ENCODE measurements around the gene CELF2.

CELF2 gene

DNA sequence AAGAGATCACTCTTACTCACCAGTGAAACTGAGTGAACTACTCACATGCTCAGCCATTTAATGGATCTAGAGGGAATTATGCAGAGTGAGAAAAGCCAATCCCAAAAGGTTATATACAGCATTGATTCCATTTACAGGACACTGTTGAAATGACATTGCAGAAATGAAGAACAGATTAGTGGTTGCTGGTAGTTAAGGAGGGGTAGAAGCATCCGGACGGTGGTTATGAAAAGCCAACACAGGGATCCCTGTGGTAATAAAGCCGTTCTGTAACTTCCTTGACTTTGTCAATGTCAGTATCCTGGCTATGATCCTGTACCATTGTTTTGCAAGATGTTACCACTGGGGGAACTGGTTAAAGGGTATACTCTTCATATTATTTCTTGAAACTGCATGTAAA, 340.3 kb downstream of the CELF2 start:
- Histone ChIP-seq H3K36me3 (ENCODE audit: control insufficient read depth in 1 of 2, insufficient read depth in 2 of 2, low read length in 2 of 2) (no peaks in the 10 kb centered on the region), H2AK5ac (ENCODE audit: low read length) (no peak overlapping the region), H3K4me3 (ENCODE audit: low read depth, low read length) (no peak overlapping the region), H3K79me2 (ENCODE audit: control insufficient read depth, insufficient read depth, low read length, poor library complexity) (no peaks in the 10 kb centered on the region), H3K27ac (ENCODE audit: low read depth, low read length) (no peak overlapping the region), H3K14ac (ENCODE audit: low read length) (no peak overlapping the region), H4K8ac (ENCODE audit: low read depth, low read length) (no peak overlapping the region), H3K4ac (ENCODE audit: low read depth, low read length) (no peak overlapping the region), H2BK5ac (ENCODE audit: low read depth, low read length, poor library complexity) (no peak overlapping the region), H4K91ac (ENCODE audit: low read depth, low read length) (no peak overlapping the region), H2AFZ (ENCODE audit: insufficient read depth, low read length, poor library complexity) (no peak overlapping the region), H3K27me3 (ENCODE audit: insufficient read depth, low read length) (no peaks in the 10 kb centered on the region), H2BK120ac (ENCODE audit: insufficient read depth, low read length, poor library complexity) (no peak overlapping the region), H3K9me3 (ENCODE audit: insufficient read depth, low read depth, low read length) (peaks cover 8% of the 10 kb centered on the region), H3K4me2 (ENCODE audit: low read length) (no peak overlapping the region), H3K23ac (ENCODE audit: low read length) (no peak overlapping the region), H2BK12ac (ENCODE audit: low read length) (no peak overlapping the region), H3K4me1 (ENCODE audit: control insufficient read depth in 1 of 2, insufficient read depth in 2 of 2, low read length in 2 of 2) (peaks cover 0 to 3% of the 10 kb centered on the region in 2 experiments), H4K12ac (ENCODE audit: low read depth, low read length) (no peak overlapping the region), H3K18ac (ENCODE audit: low read length) (no peak overlapping the region), H3K79me1 (ENCODE audit: low read length) (peaks cover under 1% of the 10 kb centered on the region), H3K9ac (ENCODE audit: low read length) (no peak overlapping the region)
- WGBS (ENCODE audit: extremely low coverage, insufficient coverage, insufficient read length) = no CpG with 5 or more reads among the region's 3 CpGs
- DNase-seq = no peak

- Histone ChIP-seq H3K18ac (ENCODE audit: low read length) (no peak overlapping the region), H3K79me2 (ENCODE audit: control insufficient read depth, insufficient read depth, low read length, poor library complexity) (no peaks in the 10 kb centered on the region), H3K14ac (ENCODE audit: low read length) (no peak overlapping the region), H3K4ac (ENCODE audit: low read depth, low read length) (no peak overlapping the region), H3K27me3 (ENCODE audit: insufficient read depth, low read length) (no peaks in the 10 kb centered on the region), H2AK5ac (ENCODE audit: low read length) (no peak overlapping the region), H3K27ac (ENCODE audit: low read depth, low read length) (no peak overlapping the region), H3K23ac (ENCODE audit: low read length) (no peak overlapping the region), H3K9ac (ENCODE audit: low read length) (no peak overlapping the region), H2BK120ac (ENCODE audit: insufficient read depth, low read length, poor library complexity) (no peak overlapping the region), H3K4me3 (ENCODE audit: low read depth, low read length) (no peak overlapping the region), H2AFZ (ENCODE audit: insufficient read depth, low read length, poor library complexity) (no peak overlapping the region), H4K8ac (ENCODE audit: low read depth, low read length) (no peak overlapping the region), H3K9me3 (ENCODE audit: insufficient read depth, low read depth, low read length) (peaks cover 10% of the 10 kb centered on the region), H3K4me2 (ENCODE audit: low read length) (no peak overlapping the region), H3K79me1 (ENCODE audit: low read length) (peaks cover 7% of the 10 kb centered on the region), H3K4me1 (ENCODE audit: control insufficient read depth in 1 of 2, insufficient read depth in 2 of 2, low read length in 2 of 2) (peaks cover 0 to 9% of the 10 kb centered on the region in 2 experiments), H2BK12ac (ENCODE audit: low read length) (no peak overlapping the region), H3K36me3 (ENCODE audit: control insufficient read depth in 1 of 2, insufficient read depth in 2 of 2, low read length in 2 of 2) (no peaks in the 10 kb centered on the region), H2BK5ac (ENCODE audit: low read depth, low read length, poor library complexity) (no peak overlapping the region), H4K12ac (ENCODE audit: low read depth, low read length) (no peak overlapping the region), H4K91ac (ENCODE audit: low read depth, low read length) (no peak overlapping the region)
- no CpG with 5 or more reads among the region's 4 CpGs for WGBS (ENCODE audit: extremely low coverage, insufficient coverage, insufficient read length)
- no peak for DNase-seq
Observed at GRCh38 chr10:11358923-11359575, 341.4 kb downstream of the CELF2 start.

DNA sequence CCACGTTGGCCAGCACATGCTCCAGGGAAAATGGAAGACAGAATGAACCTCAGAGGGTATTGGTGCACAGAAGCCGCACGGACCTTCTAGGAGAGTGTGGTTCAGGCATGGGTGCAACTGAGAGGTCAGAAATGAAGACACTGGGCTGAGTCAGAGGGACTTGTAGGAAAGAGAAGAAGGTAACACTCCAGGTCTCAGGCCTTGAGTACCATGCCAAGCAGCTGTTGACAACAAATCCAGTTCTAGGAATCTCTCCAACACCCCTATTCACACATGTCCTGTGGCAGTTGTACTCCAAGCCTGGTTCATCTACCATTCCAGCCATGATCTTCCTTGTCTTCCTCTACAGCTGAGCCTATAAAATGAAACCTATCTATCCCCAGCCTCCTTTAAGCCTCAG, 342.2 kb downstream of the CELF2 start:
- Histone ChIP-seq H3K79me2 (ENCODE audit: control insufficient read depth, insufficient read depth, low read length, poor library complexity) (no peaks in the 10 kb centered on the region), H3K27ac (ENCODE audit: low read depth, low read length) (no peak overlapping the region), H3K4me3 (ENCODE audit: low read depth, low read length) (no peak overlapping the region), H2BK120ac (ENCODE audit: insufficient read depth, low read length, poor library complexity) (no peak overlapping the region), H3K27me3 (ENCODE audit: insufficient read depth, low read length) (no peaks in the 10 kb centered on the region), H3K36me3 (ENCODE audit: control insufficient read depth in 1 of 2, insufficient read depth in 2 of 2, low read length in 2 of 2) (no peaks in the 10 kb centered on the region), H3K23ac (ENCODE audit: low read length) (no peak overlapping the region), H3K79me1 (ENCODE audit: low read length) (peaks cover 9% of the 10 kb centered on the region), H4K12ac (ENCODE audit: low read depth, low read length) (no peak overlapping the region), H2BK12ac (ENCODE audit: low read length) (no peak overlapping the region), H2AFZ (ENCODE audit: insufficient read depth, low read length, poor library complexity) (no peak overlapping the region), H3K9me3 (ENCODE audit: insufficient read depth, low read depth, low read length) (peaks cover 10% of the 10 kb centered on the region), H4K91ac (ENCODE audit: low read depth, low read length) (no peak overlapping the region), H3K9ac (ENCODE audit: low read length) (no peak overlapping the region), H3K4me2 (ENCODE audit: low read length) (no peak overlapping the region), H2AK5ac (ENCODE audit: low read length) (no peak overlapping the region), H3K18ac (ENCODE audit: low read length) (no peak overlapping the region), H3K4ac (ENCODE audit: low read depth, low read length) (no peak overlapping the region), H3K4me1 (ENCODE audit: control insufficient read depth in 1 of 2, insufficient read depth in 2 of 2, low read length in 2 of 2) (peaks cover under 1 to 9% of the 10 kb centered on the region in 2 experiments), H2BK5ac (ENCODE audit: low read depth, low read length, poor library complexity) (no peak overlapping the region), H3K14ac (ENCODE audit: low read length) (no peak overlapping the region), H4K8ac (ENCODE audit: low read depth, low read length) (no peak overlapping the region)
- WGBS (ENCODE audit: extremely low coverage, insufficient coverage, insufficient read length) = no CpG with 5 or more reads among the region's 3 CpGs
- DNase-seq = no peak

DNA sequence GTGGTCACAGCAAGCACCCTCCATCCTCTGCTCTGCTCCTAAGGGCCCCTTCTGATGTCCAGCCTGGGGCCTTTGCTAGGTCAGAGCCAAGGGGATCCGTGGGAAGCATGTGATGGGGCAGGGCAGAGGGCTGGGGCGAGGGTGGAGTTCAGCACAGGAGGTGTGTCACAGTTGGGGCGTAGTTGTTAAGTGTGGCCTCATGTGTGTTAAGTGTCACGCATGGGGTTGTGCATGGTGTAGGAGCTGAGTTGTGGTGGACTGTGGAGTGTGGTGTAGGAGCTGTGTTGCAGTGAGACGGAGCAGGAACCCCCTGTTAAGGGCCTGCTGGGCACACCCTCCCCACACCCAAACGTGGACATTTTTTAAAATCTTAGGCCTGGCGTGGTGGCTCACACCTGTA, 345.8 kb downstream of the CELF2 start:
- Histone ChIP-seq H3K4me1 (ENCODE audit: control insufficient read depth in 1 of 2, insufficient read depth in 2 of 2, low read length in 2 of 2) (peaks cover 2 to 8% of the 10 kb centered on the region in 2 experiments), H3K4ac (ENCODE audit: low read depth, low read length) (no peak overlapping the region), H3K36me3 (ENCODE audit: control insufficient read depth in 1 of 2, insufficient read depth in 2 of 2, low read length in 2 of 2) (no peaks in the 10 kb centered on the region), H3K9me3 (ENCODE audit: insufficient read depth, low read depth, low read length) (peaks cover 15% of the 10 kb centered on the region), H4K12ac (ENCODE audit: low read depth, low read length) (no peak overlapping the region), H3K4me3 (ENCODE audit: low read depth, low read length) (no peak overlapping the region), H4K91ac (ENCODE audit: low read depth, low read length) (peak overlapping the region; percentile 7), H3K18ac (ENCODE audit: low read length) (no peak overlapping the region), H3K23ac (ENCODE audit: low read length) (no peak overlapping the region), H3K79me2 (ENCODE audit: control insufficient read depth, insufficient read depth, low read length, poor library complexity) (no peaks in the 10 kb centered on the region), H2AK5ac (ENCODE audit: low read length) (peak overlapping the region; percentile 5), H2AFZ (ENCODE audit: insufficient read depth, low read length, poor library complexity) (no peak overlapping the region), H3K27me3 (ENCODE audit: insufficient read depth, low read length) (no peaks in the 10 kb centered on the region), H3K4me2 (ENCODE audit: low read length) (no peak overlapping the region), H3K27ac (ENCODE audit: low read depth, low read length) (peak overlapping the region; percentile 48), H2BK5ac (ENCODE audit: low read depth, low read length, poor library complexity) (peak overlapping the region; percentile 5), H3K9ac (ENCODE audit: low read length) (no peak overlapping the region), H2BK120ac (ENCODE audit: insufficient read depth, low read length, poor library complexity) (no peak overlapping the region), H2BK12ac (ENCODE audit: low read length) (peak overlapping the region; percentile 63), H3K14ac (ENCODE audit: low read length) (peak overlapping the region; percentile 8), H3K79me1 (ENCODE audit: low read length) (peaks cover 11% of the 10 kb centered on the region), H4K8ac (ENCODE audit: low read depth, low read length) (no peak overlapping the region)
- no peak for DNase-seq
- WGBS (ENCODE audit: extremely low coverage, insufficient coverage, insufficient read length) = no CpG with 5 or more reads among the region's 7 CpGs

Data from trophoblast cell (in vitro differentiated cells and primary cell).